Activated T-cell treated with anti-CD3 and anti-CD28 coated beads for 24 hours (primary cell): ENCODE results near the gene BORCS5.
A peak's percentile ranks its signal among the peaks of the same experiment; 100 is the strongest.

Experiments
- DNase-seq: peaks from one replicate; pipeline ENCODE4 v3.0.0-alpha.2; 2020; ENCODE audit warnings: low read depth

Gene BORCS5

DNA sequence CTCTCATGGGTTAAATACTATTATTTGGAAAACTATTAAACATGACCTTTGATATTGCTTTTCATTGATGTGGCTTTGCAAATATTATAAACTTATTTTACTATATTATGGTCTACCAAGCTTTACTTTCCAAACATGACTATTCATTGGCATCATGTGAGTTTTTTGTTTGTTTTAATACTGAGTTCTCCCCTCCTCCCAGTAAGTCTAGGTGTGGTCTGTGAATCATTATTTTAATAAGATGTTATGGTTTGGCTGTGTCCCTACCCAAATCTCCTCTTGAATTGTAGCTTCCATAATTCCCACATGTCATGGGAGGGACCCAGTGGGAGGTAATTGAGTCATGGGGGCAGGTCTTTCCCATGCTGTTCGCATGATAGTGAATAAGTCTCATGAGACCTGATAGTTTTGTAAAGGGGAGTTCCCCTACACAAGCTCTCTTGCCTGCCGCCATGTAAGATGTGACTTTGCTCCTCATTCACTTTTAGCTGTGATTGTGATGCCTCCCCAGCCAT is 80.0 kb downstream of the BORCS5 start:
- no peak for DNase-seq

DNA sequence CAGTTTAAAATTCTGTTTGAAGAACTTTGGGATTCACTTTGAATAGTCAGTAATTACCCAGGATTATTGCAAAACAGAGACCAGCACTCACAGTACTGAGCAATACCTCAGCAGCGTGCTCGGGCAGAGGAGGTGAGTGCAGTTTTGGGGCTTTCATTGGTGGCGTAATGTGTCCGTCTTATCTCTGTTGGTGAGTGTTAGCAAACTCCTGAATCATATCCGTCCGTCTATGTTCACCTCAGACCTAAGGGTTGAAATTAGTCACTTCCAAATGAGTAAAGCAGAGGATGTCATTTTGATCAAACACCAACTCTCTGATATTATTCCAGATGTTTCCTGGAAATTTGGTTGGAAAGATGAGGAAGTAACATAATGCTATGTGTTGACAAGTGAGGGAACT is 82.8 kb downstream of the BORCS5 start:
- peak; percentile 35 for DNase-seq

DNA sequence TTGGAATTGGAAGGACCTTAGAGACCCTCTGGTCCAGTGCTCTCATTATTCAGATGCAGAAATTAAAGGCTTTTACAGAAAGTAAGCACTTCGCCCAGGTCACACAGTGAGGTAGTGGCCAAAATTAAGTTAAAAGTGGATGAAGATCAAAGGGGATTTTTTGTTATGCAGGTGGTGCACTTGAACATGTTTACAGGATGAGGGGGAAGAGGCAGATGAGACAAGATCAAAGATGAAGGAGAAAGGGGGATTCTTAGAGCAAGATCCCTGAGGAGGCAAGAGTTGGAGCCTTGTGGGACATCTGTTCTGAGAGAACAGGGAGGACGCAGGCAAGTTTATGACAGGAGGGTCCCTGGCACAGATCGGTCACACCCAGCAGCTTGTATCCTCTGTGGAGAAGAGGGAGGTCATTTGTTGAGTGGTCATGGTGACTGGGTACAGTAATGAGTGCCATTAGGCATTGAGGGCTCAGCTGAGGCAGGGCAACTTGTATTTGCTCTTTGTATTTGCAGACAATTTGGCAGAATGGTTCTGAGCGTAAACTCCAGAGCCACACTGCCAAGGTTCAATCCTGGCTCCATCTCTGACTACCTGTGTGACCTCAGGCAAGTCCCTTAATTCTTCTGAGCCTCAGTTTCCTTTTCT is 84.0 kb downstream of the BORCS5 start:
- DNase-seq: no peak

DNA sequence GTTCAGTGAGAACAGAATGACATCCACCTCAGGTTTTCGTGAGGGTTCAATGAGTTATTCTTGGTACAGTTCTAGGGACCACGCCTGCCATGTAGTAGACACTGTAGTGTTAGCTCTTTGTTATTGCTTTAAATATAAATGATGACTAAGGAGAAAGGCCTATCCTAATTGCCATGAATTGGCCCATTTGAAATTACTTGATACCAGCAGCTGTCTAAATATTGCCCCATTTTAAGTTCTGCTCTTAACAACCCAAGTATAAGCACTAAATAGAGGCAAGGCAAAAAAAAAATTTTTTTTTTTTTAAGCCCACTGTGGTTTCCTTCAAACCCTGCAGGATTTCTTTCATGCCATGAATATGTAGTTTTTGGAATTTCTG is 84.5 kb downstream of the BORCS5 start:
- DNase-seq: no peak

DNA sequence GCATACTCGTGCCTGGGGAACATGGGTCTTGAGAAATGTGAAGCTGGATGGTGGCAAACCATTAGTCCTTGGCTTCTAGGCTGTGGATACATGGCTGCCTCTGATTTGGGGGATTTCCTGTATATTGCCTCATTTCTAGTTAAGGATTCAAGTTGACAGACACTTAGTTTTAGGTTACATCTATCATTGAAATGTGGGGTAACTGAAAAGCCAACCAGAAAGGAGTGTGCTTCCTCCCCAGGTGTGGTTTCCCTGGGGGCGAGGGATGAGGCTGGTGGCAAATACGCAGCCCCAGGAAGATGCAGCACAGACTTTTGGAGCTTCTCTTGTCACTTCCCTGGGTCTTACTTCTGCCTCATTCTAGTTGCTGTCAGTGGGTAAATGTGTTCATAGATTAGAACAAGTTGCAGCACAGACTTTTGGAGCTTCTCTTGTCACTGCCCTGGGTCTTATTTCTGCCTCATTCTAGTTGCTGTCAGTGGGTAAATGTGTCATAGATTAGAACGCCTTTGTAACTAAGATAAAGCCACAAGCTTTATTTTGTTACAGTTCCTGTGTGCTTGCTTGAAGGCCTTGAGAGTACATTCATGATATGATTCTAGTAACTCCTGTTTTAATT is 85.1 kb downstream of the BORCS5 start:
- peak; percentile 28 for DNase-seq

DNA sequence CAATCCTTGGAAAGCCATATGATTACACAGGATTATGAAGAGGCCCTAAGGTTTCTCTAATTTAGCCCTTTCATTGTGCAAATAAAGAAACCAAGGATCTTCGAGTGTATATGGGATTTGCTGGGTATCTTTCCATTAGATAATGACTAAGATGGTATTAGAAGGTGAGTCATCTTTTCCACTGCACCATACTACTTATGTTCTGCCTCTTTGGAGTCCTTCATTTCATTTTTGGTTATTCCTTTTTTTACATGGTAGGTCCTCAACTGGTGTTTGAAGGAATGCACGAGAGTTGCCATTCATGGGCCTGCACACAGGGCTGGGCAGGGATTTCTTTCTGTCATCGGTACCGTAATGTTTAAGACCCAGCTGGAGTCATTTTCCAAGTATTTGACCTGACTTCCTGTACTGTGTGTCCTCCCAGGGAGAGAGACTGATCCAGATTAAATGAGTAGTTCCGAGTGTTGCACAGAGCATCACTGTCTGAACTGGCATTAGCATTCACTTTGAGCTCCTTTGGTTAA is 85.7 kb downstream of the BORCS5 start:
- no peak for DNase-seq

DNA sequence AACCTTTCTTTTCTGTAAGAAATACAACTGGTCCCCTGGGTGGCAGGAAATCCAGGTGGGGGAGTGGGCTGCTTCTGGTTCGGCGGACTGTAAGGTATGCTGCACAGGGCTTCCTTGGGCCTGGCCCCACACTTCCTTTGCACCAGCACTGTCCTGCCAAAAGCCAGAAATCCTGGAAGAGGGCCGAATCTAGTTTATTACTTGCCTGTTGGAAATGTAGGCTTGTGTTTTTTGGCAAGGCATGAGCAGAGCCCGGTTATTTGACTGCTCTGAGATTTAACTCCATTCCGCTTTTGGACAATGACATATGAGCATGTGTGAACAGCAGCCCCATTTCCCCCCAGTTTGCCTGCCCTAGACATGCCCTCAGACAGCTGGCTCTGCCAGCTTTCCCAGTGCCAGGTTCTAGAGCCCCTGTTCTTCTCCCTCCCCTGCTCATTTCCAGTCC is 86.6 kb downstream of the BORCS5 start:
- no peak for DNase-seq

DNA sequence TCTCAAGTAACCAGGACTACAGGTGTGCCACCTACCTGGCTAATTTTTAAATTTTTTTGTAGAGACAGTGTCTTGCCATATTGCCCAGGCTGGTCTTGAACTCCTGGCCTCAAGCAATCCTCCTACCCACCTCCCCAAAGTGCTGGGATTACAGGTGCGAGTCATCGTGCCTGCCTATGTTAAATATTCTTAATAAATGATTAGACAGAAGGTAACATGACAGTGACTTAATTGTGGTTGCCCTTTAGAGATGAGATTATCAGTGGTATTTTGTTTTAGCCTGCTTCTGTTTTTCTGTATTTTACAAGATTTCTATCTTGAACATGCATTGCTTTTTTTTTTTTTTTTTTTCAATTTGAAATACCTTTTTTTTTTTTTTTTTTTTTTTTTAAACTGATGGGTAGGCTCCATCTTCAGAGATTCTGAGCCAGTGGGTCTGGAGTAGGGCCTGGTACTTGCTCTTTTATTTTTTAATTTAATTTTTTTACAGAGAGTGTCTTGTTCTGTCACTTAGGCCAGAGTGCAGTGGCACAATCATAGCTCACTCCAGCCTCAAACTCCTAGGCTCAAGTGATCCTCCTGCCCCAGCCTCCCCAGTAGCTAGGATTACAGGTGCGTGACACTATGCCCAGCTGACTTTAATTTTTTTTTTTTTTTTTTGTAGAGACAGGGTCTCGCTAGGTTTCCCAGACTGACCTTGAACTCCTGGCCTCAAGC is 88.4 kb downstream of the BORCS5 start:
- DNase-seq: no peak

DNA sequence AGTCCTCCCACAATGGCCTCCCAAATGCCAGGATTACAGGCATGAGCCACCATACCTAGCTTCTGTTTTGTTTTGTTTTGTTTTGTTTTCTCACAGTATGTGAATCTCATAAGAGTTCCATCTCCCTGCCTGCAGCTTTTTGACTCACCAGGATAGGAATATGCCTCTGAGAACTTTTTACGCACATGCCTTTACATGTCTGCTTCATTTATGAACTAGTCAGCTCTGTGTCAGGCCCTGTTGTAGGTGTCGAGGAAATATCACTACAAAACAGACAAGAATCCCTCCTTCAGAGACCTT is 89.0 kb downstream of the BORCS5 start:
- no peak for DNase-seq

DNA sequence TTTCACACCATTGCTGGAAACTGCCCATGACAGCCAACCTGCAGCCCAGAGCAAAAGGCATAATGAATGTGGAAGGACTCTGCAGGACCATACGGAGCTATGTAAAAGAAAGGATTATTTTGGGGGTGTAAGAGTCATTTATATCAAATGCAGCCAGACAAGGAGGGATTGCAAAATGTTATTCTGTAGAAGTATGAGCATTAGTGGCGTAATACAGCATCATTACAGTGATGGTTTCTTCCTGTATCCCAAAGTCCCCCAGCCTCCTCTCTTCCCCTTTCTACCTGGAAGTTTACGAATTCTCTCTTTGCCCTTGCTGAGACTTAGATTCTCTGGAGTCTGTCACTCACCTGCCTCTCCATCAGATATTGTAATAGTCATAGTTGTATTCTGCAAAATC is 89.9 kb downstream of the BORCS5 start:
- no peak for DNase-seq

DNA sequence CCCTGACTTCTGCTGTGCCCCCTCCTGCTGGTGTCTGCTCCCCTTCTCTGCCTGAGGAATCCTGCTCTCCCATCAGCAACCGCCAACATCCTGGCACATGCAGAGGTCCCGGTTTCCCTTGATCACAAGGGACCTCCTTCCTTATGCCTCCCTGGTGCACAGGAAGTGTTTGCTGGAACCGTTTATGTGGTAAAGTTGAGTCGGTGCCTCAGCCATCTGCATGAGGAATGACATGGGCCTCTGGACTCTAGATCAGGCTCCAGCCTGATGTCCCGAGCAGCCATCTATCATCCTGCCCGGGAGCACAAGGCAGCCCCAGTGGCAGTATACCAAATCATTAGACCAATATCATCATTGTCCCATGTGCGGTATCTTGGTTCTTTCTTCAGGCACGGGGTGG is 90.4 kb downstream of the BORCS5 start:
- DNase-seq: no peak

DNA sequence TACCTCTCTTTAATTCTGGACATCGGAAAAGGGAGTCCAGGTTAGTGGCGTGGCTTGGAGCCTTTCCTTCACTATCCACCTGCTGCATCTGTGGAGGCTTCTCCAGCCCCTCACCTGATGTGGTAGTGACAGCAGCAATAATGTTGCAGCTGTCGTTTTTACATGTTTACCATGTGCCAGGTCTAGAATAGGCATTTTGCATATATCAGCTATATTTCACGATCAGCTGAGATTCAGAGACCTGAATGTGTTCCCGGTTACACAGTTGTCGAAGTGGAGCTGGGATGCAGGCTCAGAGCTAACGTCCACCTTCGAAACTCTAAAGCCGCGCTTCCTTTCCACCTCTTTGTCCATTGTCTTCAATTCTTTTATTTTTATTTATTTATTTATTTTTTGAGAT is 91.0 kb downstream of the BORCS5 start:
- DNase-seq: no peak

DNA sequence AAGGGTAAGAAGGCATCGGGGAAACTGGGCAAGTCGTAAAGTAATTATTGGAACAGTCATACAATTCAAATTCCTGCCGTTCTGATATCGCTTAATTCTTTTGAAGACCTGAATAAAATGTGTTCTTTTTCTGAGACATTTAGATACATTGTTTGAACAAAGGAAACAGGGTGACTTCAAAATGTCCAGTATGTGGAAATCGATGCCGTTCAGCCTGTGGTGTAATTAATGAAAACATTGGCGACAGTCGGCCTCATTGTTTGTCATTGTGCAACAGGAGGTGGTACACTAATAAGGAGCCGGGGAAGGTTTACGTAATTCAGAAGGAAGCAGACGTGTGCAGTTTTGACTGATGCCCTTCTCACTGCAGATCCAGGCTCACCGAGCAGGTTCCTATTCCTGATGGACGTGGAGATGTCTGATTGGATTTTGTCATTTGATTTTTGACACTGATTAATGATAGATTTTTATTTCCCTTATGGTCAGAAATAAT is 92.7 kb downstream of the BORCS5 start:
- DNase-seq: no peak

DNA sequence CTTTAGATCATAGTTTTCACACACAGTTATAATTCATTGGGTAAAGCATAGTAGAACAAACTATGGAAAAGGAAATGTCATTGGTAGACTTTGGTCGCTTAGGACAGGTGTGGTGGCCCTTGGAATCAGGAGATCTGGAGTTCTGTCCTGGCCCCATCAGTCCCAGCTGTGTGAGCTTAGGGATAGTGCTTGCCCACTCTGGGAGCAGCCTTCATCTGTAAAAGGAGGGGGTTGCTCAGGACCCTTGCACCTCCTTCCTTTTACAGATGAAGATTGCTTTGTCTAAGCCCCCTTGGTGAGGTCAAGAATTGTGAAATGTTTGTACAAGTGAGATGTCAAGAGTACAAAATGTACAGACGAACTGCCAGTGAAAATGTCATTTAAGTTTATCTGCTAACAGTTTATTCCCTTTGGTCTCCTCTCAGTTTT is 93.2 kb downstream of the BORCS5 start:
- DNase-seq: no peak

DNA sequence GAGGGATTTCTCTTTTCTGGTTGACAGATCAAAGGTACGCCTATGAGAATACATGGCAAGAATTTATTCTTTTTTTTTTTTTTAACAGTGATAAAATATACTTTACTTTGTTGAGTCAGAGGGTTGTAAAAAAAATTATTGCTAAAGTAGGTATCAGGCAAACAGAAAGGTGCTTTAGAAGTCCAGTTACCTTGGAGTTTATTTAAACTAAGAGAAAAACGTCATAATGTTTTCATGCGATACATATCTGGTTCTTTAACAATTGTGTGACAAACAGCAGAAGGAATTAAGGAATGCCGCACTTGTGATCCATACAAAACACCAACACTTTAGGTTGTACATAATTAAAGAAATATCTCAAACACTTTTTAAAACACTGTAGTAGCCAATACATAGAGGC is 94.2 kb downstream of the BORCS5 start:
- no peak for DNase-seq

DNA sequence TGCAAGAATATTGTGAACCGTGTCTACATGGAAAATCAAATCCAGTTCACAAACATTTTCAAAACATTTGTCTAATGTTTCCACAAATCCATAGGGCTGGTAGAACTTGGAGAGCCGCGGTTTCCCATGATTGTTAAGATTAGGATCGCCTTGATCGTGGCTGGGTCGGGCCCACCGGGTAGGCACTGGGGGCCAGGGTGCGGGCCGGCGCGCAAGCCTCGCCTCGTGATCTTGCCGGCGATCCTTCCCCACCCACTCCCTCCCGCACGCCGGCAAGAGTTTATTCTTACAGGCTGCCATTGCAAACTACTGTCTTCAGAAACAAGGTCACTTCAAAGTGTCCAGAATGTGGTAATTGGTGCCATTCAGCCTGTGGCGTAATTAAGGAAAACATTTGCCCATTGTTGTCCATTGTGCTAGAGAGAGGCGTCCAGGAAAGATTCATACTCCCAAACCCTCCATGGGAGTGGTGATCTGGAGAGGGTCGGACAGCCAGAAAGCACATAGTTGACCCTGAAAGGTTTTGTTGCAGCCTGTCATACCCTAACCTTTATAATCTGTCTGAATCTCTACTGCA is 95.5 kb downstream of the BORCS5 start:
- no peak for DNase-seq

DNA sequence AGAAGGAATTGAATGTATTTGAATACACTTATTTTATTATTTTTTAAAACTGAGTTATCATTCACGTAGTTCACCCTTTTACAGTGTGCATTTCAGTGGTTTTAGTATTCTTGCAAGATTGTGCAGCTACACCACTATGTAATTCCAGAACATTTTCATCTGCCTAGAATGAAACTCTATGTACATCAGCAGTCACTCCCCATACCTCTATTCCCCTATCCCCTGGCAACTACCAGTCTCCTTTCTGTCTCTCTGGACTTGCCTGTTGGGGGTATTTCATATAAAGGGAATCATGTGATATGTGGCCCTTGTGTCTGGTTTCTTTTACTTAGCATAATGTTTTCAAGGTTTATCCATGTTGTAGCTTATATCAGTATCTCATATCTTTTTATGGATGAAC is 96.8 kb downstream of the BORCS5 start:
- DNase-seq: no peak

DNA sequence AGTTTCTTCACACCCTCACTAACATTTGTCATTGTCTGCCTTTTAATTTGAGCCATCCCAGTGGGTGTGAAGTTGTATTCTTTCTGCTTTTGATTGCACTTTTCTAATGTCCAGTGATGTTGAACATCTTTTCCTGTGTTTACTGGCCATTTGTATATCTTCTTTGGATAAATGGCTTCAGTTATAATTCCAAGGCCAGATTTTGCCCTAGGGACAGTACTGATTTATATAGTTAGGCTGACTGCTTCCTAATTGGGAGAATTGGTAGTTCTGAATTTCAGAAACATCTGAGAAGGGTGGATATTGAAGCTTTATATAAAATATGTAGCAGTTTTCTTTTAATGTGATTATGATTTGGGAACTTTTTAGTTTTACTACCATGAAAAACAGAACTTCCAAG is 97.4 kb downstream of the BORCS5 start:
- no peak for DNase-seq

DNA sequence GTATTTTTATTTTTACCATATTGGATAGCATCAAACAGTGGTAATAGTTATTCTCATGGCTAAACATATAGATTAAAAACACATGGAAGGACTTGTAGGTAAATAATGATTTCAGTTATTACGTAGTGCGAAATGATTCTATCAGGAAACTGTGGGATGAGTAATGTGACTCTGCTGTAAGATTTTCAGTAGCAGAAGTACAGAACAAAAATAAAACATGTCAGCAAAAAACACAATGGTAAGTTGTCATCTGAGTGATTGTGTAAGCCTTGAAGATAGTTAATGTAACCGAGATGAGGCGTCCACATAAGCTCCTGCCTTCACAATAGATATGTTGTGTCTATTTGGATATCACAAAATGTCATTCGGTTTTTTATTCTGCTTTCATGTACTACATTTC is 99.8 kb downstream of the BORCS5 start:
- no peak for DNase-seq

DNA sequence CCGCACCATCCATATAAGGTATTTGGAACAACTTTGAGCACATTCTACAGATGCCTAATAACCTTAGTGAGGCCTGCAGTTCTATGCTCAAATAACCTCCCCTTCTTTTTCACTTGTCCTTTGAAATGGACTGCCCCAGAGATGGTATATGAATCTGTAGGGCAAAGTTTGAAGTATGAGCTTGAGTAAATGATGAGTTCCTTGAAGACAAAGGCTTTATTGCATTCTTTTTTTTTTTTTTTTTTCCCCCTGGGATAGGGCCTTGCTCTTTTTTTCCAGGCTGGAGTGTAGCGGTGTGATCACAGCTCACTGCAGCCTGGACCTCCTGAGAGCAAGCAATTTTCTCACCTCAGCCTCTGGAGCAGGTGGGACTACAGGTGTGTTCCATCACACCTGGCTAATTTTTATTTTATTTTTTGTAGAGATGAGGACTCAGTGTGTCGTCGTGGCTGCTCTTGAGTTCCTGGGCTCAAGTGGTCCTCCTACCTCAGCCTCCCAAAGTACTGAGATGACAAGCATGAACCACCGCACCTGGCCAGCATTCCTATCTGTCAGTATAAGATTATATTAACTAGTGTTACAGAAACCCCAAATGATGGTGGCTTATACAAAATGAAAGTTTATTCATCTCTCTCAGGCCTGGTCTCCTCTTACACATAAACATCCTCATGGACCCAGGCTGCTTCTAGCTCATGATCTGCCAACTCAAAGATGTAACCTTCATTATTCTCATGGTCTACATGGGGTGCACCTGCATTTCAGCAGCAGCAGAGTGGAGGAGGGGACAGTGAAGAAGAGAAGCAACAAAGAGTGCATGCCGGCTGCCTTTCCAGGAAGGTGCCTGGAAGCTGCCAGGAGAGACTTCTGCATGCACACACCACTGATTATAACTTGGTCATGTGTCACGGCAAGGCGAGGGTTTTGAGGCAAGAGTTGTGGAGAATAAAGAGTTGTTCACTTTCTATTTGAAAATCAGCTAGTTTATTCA is 104.4 kb downstream of the BORCS5 start:
- peak; percentile 31 for DNase-seq

DNA sequence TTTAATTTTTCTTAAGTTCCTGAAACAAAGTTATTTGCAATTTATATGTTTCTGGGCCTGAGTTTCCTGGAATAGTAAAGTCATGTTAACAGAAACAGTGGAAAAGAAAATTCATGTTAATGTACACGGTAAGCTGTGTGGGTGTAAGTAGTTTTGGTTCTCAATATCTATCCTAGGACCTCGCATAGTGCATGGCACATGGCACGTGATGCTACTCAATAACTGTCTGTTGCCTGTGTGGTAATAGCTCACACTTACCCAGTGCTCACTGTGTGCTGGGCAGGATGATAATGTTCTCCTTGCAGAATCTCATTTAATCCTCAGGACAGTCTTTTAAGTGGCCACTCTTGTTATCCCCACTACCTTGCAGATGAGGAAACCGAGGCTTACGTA is 105.0 kb downstream of the BORCS5 start:
- DNase-seq: peak; percentile 30

DNA sequence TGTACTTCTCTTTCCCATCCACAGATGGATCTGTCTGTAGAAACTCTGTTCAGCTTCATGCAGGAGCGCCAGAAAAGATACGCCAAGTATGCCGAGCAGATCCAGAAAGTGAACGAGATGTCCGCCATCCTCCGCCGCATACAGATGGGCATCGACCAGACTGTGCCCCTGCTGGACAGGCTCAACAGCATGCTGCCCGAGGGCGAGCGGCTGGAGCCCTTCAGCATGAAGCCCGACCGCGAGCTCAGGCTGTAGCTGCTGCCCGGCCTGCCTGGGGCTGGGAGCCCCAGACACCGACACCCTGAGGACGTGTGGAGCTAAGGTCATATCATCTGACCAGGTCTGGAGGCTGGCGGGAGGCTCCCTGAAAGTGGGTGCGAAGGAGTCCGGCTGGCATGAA is 108.6 kb downstream of the BORCS5 start:
- no peak for DNase-seq
